Inflammatory macrophage treated with lipopolysaccharide for 4 hours (primary cell): ENCODE data around the gene HYI.

Experiments
- DNase-seq: peaks from one replicate; pipeline ENCODE4 v3.0.0-alpha.2; 2020

Gene HYI

DNA sequence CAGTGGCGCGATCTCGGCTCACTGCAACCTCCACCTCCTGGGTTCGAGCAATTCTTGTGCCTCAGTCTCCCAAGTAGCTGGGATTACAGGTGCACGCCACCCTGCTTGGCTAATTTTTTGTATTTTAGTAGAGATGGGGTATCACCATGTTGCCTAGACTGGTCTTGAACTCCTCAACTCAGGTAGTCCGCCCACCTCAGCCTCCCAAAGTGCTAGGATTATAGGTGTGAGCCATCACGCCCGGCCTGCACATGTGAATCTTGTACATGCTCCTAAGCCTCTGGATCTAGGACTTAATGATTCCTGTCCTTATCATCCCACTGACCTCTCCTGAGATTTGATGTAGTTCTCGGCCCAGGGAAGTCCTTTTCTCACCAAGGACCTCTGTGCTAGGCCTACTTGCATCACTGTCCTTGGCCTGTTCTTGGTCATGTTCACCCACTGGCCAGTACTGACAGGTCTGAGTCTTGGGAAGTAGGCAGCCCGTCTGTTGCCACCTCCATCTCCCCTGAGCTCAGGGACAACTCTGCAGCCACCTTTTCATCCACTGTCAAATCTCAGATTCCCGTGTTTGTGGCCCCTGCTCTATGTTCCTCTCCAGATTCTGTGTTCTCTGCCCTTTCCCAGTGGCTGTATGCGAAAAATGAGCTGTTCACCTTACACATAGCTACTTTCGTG is 9.4 kb downstream of the HYI start:
- DNase-seq, result no peak

DNA sequence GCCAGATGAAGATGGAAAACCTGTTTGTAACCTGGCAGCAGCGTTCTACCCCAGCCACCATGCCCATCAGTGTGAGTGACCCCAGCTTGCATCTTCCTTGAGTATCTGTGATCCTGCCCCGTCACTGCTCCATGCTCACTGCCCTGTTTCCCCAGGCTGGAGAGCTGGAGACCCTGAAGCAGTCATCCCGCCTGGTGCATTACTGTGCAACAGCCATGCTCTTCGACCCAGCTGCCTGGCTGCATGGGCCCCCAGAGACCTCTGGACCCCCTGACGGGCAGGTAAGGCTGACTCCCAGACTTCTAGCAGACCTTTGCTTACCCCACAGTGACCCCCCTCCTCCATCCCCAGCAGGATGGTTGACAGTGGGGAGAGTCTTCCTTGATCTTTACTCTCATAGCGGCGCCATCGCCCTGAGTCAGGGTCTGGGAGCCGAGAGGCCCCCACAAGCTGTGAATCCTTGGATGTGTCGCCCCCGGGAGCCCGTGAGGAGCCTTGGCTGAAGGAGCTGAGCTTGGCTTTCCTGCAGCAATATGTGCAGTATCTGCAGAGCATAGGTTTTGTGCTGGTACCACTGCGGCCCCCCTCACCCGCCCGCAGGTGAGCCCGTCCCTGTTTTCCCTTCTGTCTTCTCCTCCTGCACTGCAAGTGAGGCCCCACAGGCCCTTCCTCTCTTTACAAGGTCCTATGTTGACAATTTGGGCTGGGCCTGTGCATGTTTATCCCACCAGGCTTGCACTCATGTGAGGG is 10.4 kb downstream of the HYI start:
- DNase-seq, result no peak

DNA sequence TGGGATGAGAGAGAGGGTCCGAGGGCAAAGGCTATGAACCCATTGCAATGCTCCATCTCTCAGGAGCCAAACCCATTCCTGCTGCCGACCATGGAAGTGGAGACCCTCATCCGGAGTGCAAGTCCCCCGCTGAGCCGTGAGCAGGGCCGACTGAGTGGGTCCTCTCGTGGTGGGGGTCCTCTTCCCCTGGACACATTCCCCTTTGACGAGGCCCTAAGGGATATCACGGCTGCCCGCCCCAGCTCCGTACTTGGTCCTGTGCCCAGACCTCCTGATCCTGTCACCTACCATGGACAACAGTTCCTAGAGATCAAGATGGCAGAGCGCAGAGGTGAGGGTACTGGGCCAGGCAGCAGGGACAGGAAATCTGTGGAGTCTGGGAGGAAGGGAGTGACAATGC is 11.0 kb downstream of the HYI start:
- DNase-seq, result no peak

DNA sequence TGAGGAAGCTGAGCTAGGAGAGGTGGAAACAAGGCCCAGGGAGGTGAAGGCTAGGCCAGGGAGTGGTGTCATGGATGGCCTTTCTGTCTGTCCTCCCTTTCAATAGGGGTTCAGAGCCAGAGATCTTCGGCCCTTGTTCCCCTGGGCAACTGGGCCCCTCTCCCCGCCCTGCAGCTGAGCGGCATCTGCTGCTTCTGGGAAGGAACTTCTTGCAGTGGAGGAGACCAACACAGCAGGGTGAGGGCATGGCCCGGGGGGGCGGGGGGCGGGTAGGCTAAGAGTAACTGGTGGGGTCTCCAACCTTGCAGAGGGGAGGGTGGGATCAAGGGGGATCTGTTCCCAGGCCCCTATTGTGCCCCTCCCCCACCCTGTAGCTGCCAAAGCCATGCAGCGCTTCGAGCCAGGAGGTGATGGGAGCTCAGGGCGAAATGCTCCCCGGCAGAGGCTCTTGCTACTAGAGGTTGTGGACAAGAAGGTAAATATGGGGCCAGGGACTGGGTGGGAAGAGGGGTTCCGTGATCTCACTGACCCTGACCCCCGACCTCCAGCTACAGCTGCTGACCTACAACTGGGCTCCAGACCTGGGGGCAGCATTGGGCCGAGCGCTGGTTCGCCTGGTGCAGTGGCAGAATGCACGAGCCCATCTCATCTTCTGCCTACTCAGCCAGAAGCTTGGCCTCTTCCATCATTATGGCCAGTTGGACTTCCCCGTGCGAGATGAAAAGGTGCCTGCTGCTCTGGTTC is 11.7 kb downstream of the HYI start:
- no peak for DNase-seq

DNA sequence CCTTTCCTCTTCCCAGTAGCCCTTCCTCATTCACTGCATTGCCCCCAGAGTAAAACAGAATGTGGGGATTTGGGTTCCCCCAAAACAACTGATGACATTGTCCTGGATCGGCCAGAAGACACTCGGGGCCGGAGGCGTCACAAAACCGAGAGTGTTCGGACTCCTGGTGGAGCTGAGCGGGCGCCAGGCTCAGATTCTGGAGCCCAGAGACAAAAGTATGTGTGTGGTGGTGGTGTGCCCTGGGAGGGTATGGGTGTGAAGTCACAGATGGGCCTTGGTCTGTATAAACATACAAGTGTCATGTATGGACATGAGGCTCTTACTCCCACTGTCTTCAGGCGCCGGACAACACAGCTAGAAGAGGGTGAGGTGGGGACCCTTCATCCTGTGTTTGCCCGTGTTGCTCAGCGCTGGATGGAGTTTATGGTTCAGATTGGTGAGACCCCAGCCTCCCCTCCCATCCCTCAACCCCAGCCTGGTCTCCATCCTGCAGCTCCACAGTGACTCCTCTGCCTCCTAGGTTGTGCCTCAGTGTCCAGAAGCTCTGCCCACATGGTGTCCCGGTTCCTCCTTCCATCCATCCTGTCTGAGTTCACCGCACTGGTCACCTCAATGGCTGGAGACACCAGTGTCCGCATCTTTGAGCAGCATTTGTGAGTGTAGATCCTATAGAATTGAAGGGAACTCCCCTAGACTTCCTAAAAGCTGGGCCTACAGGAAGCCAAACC is 12.4 kb downstream of the HYI start:
- no peak for DNase-seq

DNA sequence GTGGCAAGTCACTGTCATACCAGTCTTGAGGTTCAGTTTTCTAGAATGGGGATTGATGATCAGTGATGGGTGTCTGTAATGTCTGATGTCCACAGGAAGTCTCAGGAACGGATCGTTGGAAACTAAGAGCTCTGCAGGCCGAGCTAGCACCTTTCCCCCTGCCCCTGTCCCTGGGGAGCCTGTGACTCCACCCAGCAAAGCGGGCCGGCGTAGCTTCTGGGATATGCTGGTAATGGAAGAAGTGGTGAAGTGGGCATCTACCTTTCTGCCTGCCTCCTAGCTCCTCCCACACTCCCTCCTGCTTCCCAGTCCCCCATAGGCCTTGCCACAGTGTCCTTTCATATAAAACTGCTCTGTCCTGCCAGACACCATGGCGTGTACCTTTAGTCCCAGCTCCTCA is 13.4 kb downstream of the HYI start:
- no peak for DNase-seq

DNA sequence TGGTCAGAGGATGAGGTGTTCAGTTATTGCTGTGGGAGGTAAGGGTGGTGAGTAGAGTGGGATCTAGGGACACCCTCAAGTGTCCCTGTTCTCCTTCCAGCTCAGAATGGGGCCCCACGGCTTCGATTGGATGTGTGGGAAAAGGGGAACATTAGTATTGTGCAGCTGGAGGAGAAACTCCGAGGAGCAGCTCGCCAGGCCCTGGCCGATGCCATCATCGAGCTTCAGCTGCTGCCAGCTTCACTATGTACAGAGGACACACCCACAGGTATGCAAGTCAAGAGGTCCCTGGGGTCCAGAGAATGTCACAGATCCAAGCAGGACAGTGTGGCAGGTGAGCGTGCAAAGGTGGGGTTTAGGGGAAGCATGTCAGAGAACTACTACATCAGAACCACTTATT is 13.9 kb downstream of the HYI start:
- no peak for DNase-seq

DNA sequence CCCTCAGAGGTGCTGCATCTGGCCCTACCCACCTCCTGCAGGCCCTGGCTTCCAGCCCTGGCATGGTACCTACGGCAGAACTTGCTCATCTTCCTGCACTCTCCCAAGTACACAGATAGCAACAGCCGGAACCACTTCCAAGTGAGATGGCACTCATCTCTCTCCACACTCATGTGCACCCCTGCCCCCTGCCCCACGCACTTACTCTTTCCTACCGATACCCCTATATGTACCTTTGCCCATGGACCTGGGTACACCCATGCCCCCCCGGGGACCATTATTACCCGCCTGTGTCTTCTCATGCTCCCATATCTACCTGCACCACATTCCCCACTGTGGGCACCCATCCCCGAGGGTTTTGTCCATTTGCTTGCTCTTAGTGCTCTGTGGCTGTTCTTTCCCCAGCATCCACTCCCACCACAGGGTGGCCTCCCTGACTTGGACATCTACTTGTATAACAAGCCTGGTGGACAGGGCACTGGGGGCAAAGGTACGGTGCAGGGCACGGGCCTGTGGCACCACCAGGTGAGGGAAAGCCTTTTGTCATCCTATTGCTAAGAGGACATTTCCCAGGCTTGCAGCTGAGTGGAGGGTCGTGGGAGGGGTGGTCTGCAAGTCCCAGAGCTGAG is 14.7 kb downstream of the HYI start:
- no peak for DNase-seq

DNA sequence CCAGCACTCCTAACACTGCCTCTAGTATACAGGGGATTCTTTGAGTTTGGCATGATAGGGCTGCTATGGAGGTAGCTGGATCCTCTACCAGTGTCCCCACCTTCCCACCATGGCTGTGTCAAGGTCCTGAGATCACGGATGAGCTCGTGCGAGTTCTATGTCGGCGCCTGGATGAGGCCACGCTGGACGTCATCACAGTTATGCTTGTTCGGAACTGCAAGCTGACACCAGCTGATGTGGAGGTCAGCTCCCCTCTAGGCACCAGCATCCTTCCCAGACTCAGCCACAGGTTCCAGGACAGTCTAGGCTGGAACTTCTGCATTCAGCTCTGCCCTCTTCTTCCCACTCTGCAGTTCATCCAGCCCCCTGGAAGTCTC is 15.2 kb downstream of the HYI start:
- DNase-seq, result no peak

DNA sequence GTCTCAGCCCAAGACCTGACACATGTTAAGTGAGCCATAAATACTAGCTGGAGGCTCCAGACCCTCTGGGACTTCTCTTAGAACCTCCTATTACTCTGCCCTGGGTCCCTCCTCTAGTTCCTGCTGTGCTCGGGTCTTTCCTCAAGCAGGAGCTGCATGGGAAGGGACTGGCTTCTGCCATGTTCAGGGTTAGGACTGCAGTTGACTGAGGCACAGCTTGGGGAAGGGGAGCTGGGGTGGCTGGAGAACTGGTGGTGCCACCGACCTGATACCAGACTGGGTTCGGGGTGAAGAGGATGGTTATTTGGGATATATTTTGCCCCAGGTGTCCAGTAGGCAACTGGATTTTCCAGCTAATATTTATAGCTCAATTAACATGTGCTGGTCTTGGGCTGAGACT is 15.7 kb downstream of the HYI start:
- no peak for DNase-seq

DNA sequence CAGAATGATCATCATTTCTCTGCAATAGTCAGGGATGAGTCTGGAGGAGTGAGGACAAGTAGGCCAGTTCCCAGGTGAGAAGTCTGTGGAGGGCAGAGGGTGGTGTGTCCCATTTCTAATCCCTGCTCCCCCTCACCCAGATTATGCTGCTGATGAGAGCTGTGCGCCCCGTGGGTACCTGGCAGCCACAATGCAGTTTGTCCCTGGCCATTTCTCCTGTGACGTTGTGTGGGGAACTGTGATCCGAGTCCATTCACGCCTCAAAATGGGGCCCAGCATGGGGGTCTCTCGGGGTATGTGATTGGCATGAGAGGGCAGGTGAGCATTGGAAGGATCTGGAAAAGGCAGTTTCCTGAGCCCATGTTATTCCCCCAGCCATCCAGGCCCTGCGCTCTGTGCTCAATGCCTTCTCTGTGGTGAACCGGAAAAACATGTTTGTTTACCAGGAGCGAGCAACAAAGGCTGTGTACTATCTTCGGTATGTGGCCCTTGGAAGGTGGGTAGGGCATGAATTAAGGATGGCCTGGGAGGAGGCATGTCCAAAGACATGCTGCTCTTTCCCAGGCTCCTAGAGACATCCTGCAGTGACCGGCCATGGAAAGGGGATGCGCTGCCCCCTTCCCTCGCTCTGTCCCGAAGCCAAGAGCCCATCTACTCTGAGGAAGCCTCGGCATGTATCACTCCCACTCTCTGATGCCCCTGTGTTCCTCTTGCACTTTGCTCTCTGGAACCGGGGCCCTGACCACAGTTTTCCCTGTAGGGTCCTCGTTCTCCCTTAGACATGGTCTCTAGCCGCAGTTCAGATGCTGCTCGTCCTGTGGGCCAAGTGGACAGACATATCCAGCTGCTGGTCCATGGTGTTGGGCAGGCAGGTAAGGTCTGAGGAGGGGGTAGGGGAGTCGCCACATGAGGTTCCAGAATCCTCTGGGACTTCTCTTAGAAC is 16.4 kb downstream of the HYI start:
- no peak for DNase-seq

DNA sequence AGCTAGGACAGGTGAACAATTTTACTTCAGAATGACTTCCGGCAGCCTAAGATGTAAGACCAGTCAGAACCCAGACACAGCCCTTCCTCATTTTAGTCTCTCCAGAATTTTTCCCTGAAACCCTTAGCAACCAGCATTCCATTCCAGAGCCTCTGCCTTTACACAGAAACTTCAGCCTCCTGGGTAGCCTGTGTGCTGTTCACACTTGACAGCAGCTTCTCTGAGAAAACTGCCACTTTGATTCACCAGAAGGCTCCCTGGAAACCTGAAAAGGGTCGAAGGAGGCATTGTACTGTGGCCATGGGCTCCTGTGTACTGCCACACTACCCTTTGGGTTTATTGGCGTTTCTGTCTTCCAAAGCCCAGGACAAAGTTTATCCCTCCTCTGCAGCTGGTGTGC is 17.4 kb downstream of the HYI start:
- no peak for DNase-seq

DNA sequence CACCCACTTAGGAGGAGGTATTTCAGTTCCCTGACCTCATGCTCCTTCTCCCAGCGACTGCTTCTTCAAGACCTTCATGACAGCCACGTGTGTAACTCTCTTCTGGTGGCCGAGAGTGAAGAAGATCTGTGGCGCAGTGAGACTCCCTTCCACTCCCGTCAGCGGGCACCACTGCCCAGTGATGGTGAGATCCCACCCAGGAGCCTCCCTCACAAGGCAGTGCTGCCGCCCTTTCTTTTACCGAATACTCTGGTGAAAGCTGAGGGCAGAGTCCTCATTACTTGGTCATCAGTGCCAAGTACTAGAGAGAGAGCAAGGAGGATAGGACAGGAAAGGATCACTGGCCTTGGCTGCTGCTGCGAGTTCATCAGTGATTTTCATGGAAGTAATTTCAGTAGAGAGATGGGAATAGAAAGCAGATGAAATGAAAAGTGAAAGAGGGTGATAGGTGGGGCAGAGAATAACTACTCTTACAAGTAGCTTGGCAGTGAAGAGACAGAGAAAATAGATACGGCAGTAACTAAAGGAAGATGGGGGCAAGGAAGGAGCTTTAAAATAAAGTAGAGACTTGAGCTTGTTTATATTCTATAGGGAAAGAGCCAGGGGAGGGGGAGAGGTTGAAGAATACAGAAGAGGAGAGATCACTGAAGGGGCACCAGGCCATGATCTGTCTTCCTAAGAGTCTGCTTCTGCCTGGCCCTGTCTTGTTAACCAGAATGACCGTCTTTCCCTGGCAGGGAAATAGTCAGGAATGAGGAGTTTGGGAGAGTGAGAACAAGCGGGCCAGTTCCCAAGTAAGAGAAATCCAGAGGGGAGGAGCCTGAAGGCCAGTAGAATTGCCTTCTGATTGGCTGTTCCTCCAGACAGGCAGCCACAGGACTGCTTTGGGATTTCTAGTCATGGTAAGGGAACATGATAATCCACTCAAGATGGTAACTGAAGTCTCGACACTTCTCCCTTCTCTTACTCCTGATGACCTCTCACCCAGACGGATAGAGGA is 18.3 kb downstream of the HYI start:
- DNase-seq, result no peak

DNA sequence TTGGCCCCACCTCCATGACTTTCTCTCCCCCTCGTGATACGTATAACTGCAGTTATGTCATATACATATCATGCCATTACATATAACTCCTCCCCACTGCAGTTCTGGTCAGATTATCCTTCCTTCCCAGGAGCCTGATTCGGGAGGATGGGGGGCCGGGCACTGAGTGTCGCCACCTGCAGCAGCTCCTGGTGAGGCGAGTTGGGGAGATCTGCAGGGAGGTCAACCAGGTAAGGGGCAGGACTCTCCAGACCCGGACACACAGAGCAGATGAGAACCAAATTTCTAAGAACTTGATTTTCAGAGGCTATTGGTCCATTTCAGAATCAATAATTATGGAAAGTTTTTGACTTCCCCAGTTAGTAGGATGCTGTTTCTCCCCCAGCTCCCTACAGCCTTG is 19.5 kb downstream of the HYI start:
- DNase-seq, result no peak

DNA sequence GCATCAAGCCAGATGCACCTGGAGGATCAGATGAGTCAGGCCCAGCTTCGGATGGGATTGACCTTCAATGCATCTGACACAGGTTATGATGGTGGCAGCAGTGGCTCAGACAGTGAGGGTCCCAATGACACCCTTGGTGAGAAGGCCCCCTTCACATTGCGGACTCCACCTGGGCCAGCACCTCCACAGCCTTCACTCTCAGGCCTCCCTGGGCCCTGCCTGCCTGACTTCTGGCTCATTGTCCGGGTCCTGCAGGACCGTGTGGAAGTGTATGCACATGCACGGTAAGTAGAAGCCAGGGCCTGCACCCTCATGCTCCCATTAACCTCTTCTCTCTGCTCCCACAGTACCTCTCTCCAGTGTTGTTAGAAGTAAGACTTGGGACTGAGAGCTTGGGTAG is 20.8 kb downstream of the HYI start:
- no peak for DNase-seq

DNA sequence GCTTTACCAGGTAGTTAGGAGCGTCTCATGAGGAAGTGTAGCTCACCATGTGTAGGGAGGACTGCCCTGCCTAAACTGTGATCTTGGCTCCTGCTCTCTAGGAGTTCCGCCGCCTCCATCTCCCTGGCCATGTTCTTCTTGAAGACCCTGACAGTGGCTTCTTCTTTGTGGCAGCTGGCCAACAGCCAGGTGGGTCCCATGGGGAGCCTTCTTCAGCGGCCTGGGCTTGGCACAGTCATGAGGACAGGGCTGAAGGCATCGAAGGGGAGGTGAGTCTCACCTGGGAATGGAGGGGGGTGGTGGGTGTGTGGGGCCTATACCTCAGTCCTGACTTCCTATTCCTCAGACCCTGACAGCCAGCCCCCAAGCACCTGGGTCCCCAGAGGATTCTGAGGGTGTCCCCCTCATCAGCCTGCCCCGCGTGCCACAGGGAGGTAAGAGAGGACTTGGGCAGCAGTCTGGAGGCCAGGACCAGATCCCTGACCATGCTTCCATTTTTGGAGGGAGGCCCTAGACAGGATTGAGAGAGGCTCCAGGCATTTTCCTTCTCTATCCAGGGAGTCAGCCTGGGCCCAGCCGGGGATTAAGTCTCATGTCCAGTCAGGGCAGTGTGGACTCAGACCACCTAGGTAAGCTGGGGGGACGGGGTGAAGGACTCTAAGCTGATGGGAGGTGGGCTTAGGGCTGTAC is 21.4 kb downstream of the HYI start:
- DNase-seq, result no peak

DNA sequence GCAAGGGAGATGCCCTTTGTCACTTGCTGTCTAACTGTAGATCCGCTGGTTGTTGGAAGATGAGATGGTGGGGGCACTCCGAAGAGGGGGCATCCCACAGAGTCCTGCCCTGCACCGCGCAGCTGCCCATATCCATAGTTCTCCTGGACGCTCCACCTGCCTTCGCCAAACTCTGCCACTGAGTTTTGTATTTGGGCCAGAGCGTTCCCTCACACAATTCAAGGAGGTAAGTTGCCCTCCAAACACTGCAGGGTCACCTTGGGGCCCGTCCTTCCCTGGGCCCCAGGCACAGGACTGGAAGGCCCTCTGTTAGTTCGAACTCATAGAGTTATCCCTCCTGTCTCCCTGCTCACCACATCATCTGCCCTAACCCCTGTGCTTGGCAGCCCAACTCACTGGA is 22.1 kb downstream of the HYI start:
- no peak for DNase-seq

DNA sequence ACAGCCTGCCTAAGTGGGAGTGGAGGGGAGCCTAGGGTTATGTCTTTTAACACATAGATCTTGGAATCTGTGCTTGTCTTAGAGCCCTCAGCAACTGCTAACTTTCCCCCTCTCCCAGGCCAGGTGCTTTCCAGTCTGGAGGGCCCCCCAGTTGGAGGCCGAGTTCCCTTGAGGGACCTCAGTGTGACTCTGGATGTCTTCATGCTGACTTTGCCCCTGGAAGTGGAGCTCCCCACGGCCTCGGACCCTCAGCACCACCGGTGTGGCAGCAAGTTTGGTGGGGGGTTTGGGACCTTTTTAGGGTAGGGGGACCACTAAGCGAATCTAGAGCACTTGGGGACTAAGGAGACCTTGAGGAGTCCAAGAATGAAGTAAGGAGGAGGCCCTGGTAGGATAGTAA is 22.9 kb downstream of the HYI start:
- DNase-seq, result no peak

DNA sequence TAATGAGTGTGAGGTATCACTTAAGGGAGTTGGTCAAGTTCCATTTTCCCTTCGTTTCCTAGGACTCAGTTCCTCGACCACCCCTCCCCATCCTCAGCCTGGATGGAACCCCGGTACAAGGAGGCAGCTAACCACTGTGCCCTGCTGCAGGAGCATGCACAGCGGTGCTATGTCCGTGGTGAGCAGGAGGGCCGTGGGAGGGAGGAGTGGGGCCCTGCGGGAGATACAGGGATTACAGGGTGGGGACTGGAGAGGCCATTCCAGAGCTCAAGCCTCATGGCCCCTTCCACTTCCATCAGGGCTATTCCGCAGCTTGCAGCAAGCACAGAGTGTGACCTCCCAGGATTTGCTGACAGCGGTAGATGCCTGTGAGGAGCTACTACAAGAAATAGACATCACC is 25.8 kb downstream of the HYI start:
- DNase-seq, result no peak

DNA sequence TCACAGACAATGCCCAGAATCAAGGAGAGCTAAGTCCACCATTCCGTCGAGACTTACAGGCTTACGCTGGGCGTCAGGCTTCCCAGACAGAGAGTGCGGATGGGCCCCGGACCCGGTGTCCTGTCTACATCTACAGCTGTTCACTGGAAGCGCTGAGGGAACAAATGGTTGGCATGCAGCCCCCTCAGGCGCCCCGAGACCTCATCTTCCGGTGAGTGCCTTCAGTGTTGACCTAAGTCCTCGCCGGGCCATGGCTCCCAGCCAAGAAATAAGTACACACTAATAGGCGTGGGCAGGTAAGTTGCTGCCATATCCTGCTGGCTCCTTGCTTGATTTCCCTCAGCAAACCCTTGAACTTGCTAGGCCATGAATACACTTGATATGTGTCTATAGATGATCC is 26.2 kb downstream of the HYI start:
- no peak for DNase-seq
